Duodenal mucosa (tissue), 2 donors: ENCODE data around the gene SPATA3.
"Not testable (repeated sequence)": the region's sequence is repeated elsewhere in the genome, so short reads cannot be mapped to it uniquely, and the experiment has no call there.

Experiments used
- H3K27ac ChIP-seq: one replicate; pipeline ENCODE4 v1.7.0; 2013; ENCODE audit warnings: low read depth, low read length
- H3K27me3 ChIP-seq, 2 donors: one replicate each; pipeline ENCODE4 v1.7.0; 2013; ENCODE audit warnings: low read length in 2 of 2, control low read depth in 1 of 2; ENCODE audit not compliant: insufficient read depth in 2 of 2, control insufficient read depth in 1 of 2
- H3K36me3 ChIP-seq, 2 donors: one replicate each; pipeline ENCODE4 v1.7.0; 2013; ENCODE audit warnings: low read length in 2 of 2, control low read depth in 1 of 2; ENCODE audit not compliant: insufficient read depth in 2 of 2, control insufficient read depth in 1 of 2
- H3K4me1 ChIP-seq, 2 donors: one replicate each; pipeline ENCODE4 v1.7.0; 2013; ENCODE audit warnings: low read length in 2 of 2, control low read depth in 1 of 2; ENCODE audit not compliant: insufficient read depth in 2 of 2, control insufficient read depth in 1 of 2
- H3K4me3 ChIP-seq, 2 donors: one replicate each; pipeline ENCODE4 v1.7.0; 2013; ENCODE audit warnings: low read length in 2 of 2, low read depth in 1 of 2
- H3K9ac ChIP-seq, 2 donors: one replicate each; pipeline ENCODE4 v1.7.0; 2013; ENCODE audit warnings: low read length in 2 of 2, low read depth in 1 of 2
- H3K9me3 ChIP-seq, 2 donors: one replicate each; pipeline ENCODE4 v1.7.0; 2013; ENCODE audit warnings: low read length in 2 of 2, control low read depth in 1 of 2; ENCODE audit not compliant: control insufficient read depth in 1 of 2

Gene SPATA3

GRCh38 chr2:230991598-230991997 lies 4.3 kb upstream of the SPATA3 start:
- Histone ChIP-seq H3K4me3 (no peak overlapping the region), H3K9ac (no peak overlapping the region), H3K36me3 (no peaks in the 10 kb centered on the region), H3K27me3 (no peaks in the 10 kb centered on the region), H3K4me1 (peaks cover 4 to 8% of the 10 kb centered on the region in 2 donors), H3K9me3 (no peaks in the 10 kb centered on the region), H3K27ac (no peak overlapping the region)

DNA sequence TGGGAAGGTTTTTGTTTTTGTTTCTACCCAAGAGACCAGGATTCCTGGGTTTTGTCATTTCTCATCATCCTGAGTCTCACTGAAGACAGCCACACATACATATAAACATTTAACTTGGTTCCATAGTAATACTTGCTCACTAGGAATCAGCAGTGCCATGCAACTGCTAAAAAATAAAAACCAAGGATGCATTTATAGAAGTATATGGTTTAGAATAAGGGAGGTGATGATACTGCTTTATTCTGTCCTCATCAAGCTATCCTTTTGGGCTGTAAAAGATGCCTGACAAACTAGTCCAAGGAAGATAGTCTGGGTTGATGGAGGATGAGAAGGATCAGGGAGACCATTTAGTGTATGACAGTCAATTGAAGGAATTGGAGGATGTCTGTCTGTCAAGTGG lies 740 bp downstream of the SPATA3 start:
- no peak overlapping the region for H3K9ac ChIP-seq
- H3K4me3 ChIP-seq = no peak overlapping the region
- no peaks in the 10 kb centered on the region for H3K36me3 ChIP-seq
- no peaks in the 10 kb centered on the region for H3K4me1 ChIP-seq
- no peaks in the 10 kb centered on the region for H3K9me3 ChIP-seq
- no peak overlapping the region for H3K27ac ChIP-seq
- peaks cover 0 to 17% of the 10 kb centered on the region in 2 donors for H3K27me3 ChIP-seq

DNA sequence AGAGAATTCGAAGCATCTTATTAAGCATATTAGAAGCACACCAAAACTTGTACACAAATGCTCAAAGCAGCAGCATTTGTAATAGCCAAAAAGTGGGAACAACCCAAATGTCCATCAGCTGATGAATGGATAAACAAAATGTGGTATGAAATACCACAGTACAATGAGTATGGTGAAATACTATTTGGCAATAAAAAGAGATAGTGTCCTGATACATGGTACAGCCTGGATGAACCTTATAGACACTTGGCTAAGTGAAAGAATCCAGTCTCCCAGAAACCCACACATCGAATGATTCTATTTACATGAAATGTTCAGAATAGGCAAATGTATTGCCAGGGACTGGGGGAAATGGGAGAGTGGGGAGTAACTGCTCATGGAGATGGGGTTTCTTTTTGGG lies 3.0 kb downstream of the SPATA3 start:
- no peaks in the 10 kb centered on the region for H3K36me3 ChIP-seq
- no peaks in the 10 kb centered on the region for H3K9me3 ChIP-seq
- H3K27ac ChIP-seq = no peak overlapping the region
- no peak overlapping the region for H3K9ac ChIP-seq
- peaks cover 0 to 17% of the 10 kb centered on the region in 2 donors for H3K27me3 ChIP-seq
- no peaks in the 10 kb centered on the region for H3K4me1 ChIP-seq
- no peak overlapping the region for H3K4me3 ChIP-seq

DNA sequence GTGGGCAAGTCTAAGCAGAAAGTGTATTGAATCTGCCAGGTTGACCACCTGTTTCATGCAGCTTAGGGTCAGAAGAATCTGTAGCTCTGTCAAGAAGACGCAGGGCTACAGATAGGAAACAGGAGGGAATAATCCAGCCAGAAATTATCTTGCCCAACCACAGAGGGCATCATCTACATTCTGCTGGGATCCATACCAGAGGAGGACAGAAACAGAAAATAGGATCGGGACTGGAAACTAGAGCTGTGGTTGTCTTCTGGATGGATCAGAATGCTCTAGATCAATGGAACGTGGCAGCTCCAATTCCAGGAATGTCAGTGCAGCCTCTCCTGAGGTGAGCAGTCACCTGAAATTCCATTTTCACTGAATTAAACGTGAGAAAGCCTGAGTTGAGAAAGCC lies 3.6 kb downstream of the SPATA3 start:
- H3K9me3 ChIP-seq = no peaks in the 10 kb centered on the region
- H3K4me1 ChIP-seq = no peaks in the 10 kb centered on the region
- H3K27ac ChIP-seq = no peak overlapping the region
- peaks cover 0 to 17% of the 10 kb centered on the region in 2 donors for H3K27me3 ChIP-seq
- H3K36me3 ChIP-seq = no peaks in the 10 kb centered on the region
- H3K4me3 ChIP-seq = no peak overlapping the region
- no peak overlapping the region for H3K9ac ChIP-seq

GRCh38 chr2:231000211-231000904 lies 4.4 kb downstream of the SPATA3 start:
- Histone ChIP-seq H3K9me3 (no peaks in the 10 kb centered on the region), H3K4me1 (no peaks in the 10 kb centered on the region), H3K9ac (no peak overlapping the region), H3K4me3 (no peak overlapping the region), H3K27ac (no peak overlapping the region), H3K27me3 (peaks cover 0 to 17% of the 10 kb centered on the region in 2 donors), H3K36me3 (no peaks in the 10 kb centered on the region)

DNA sequence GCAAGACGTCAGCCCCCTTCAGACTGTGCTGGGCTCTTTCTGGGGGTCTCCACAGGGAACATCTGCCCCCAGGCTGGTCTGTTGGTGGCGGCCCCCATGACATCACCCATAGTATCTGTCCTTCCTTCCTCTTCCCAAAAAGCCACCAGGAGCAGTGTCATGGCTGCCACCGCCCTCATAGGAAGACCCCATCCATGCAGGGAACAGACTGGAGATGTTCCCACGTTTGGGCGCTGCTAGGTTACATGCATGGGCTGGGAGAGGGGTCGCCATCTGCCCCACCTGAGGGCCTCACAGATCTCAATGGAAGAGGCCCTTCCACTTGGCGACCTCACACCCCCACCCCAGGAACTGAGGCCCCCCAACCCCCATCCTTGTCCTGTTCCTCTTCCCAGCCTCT lies 5.1 kb downstream of the SPATA3 start:
- Histone ChIP-seq H3K27ac (no peak overlapping the region), H3K27me3 (peaks cover 0 to 17% of the 10 kb centered on the region in 2 donors), H3K36me3 (no peaks in the 10 kb centered on the region), H3K4me3 (no peak overlapping the region), H3K9ac (no peak overlapping the region), H3K9me3 (no peaks in the 10 kb centered on the region), H3K4me1 (no peaks in the 10 kb centered on the region)

DNA sequence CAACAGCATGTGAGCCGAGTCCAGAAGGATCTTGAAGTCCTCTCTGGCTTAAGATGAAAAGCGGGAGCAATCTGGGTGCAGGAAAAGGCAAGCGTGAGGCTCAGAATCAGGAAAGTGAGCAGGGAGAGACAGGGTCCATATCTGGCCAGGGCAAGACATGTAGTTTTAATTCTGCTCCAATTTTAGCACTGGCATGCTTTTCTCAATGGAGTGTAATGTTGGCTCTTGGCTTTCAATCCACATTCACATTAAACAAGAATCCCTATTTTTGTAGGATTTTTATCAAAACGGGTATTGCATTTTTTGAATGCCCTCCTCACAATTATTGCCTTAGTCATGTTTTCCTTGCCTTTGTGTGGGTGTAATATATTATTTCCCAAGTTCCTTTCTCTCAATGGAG lies 6.0 kb downstream of the SPATA3 start:
- Histone ChIP-seq H3K36me3 (no peaks in the 10 kb centered on the region), H3K9ac (no peak overlapping the region), H3K27me3 (peaks cover 0 to 17% of the 10 kb centered on the region in 2 donors), H3K27ac (no peak overlapping the region), H3K4me1 (no peaks in the 10 kb centered on the region), H3K4me3 (no peak overlapping the region), H3K9me3 (no peaks in the 10 kb centered on the region)

- H3K27me3 ChIP-seq = peaks cover 0 to 17% of the 10 kb centered on the region in 2 donors
- no peaks in the 10 kb centered on the region for H3K36me3 ChIP-seq
- H3K4me3 ChIP-seq = no peak overlapping the region
- H3K4me1 ChIP-seq = no peaks in the 10 kb centered on the region
- H3K9me3 ChIP-seq = no peaks in the 10 kb centered on the region
- H3K9ac ChIP-seq = no peak overlapping the region
- no peak overlapping the region for H3K27ac ChIP-seq
These were observed 6.7 kb downstream of the SPATA3 start for GRCh38 chr2:231002641-231003040.

- H3K4me3 ChIP-seq = no peak overlapping the region
- H3K36me3 ChIP-seq = no peaks in the 10 kb centered on the region
- H3K27me3 ChIP-seq = peaks cover 0 to 17% of the 10 kb centered on the region in 2 donors
- no peaks in the 10 kb centered on the region for H3K4me1 ChIP-seq
- no peak overlapping the region for H3K27ac ChIP-seq
- H3K9me3 ChIP-seq = no peaks in the 10 kb centered on the region
- H3K9ac ChIP-seq = no peak overlapping the region
These were observed 7.3 kb downstream of the SPATA3 start for GRCh38 chr2:231003186-231003585.

DNA sequence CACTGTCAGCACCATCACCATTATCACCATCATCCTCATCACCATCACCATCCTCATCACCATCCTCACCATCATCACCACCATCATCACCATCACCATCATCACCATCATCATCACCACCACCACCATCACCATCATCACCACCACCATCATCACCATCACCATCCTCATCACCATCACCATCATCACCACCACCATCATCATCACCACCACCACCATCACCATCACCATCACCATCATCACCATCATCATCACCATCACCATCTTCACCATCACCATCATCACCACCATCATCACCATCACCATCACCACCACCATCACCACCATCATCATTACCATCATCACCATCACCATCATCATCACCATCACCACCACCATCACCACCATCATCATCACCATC lies 9.0 kb downstream of the SPATA3 start:
- H3K27ac ChIP-seq, H3K9me3 ChIP-seq, H3K9ac ChIP-seq, H3K4me3 ChIP-seq, H3K27me3 ChIP-seq, H3K36me3 ChIP-seq, H3K4me1 ChIP-seq: not testable (repeated sequence)
